Caco-2 (cell line): ENCODE data around the gene DPP3. TPM values are rescaled to one million over a fixed set of nuclear protein-coding genes. Genes with fewer than 3 reads are reported as not detected.
"Not testable (repeated sequence)": the region's sequence is repeated elsewhere in the genome, so short reads cannot be mapped to it uniquely, and the experiment has no call there.

Experiments
- BruUV-seq: library from RNA; stranded (reverse); fragments of 400-500 nt; replicated peaks from 2 replicates; lab custom pipeline; 2021; lab: Mats Ljungman, UMichigan
- CTCF ChIA-PET: fragments of 300-600 bp; sonication (Branson Sonifier 250); formaldehyde crosslinking; loops from one replicate; lab custom pipeline; 2022; ENCODE audit warnings: antibody characterized with exemption; lab: Charles Lee
- POLR2A ChIA-PET: fragments of 300-600 bp; sonication (Branson Sonifier 250); formaldehyde crosslinking; loops from one replicate; lab custom pipeline; 2022; ENCODE audit warnings: antibody characterized with exemption; lab: Charles Lee
- DNase-seq, 2 experiments: peaks; one replicate each; pipeline versions ENCODE4 v3.0.0 to v3.0.0-alpha.2; 2020 to 2022
- H3K27me3 ChIP-seq: replicated peaks from 2 replicates; pipeline ENCODE4 v1.6.0; 2011; ENCODE audit warnings: low read length; ENCODE audit not compliant: control insufficient read depth, insufficient read depth
- H3K36me3 ChIP-seq: 2 replicates; pipeline ENCODE4 v1.5.1; 2011; ENCODE audit warnings: low read length; ENCODE audit not compliant: control insufficient read depth, insufficient read depth
- H3K4me1 ChIP-seq: fragments of 250-450 bp; sonication (Bioruptor Pico); 2 replicates; pipeline ENCODE4 v1.5.1; 2020; ENCODE audit warnings: mild to moderate bottlenecking
- H3K4me3 ChIP-seq: 2 replicates; pipeline ENCODE4 v1.5.1; 2011; ENCODE audit warnings: low read depth, mild to moderate bottlenecking, control low read depth, low read length
- H3K9me3 ChIP-seq: fragments of 250-450 bp; sonication (Bioruptor Pico); 2 replicates; pipeline ENCODE4 v1.5.1; 2020; ENCODE audit warnings: mild to moderate bottlenecking, moderate library complexity
- H3K27ac Mint-ChIP-seq: one replicate; pipeline ENCODE4 v1.8.0; 2022; ENCODE audit warnings: mixed read lengths; ENCODE audit not compliant: unreplicated experiment
- H3K27me3 Mint-ChIP-seq: one replicate; pipeline ENCODE4 v1.8.0; 2022; ENCODE audit warnings: mixed read lengths; ENCODE audit not compliant: insufficient read depth, unreplicated experiment
- H3K36me3 Mint-ChIP-seq: one replicate; pipeline ENCODE4 v1.8.0; 2022; ENCODE audit warnings: mild to moderate bottlenecking, mixed read lengths; ENCODE audit not compliant: insufficient read depth, unreplicated experiment
- H3K4me1 Mint-ChIP-seq: one replicate; pipeline ENCODE4 v1.8.0; 2022; ENCODE audit warnings: low read depth, mixed read lengths; ENCODE audit not compliant: unreplicated experiment
- H3K4me3 Mint-ChIP-seq: one replicate; pipeline ENCODE4 v1.8.0; 2022; ENCODE audit warnings: mild to moderate bottlenecking, moderate library complexity, mixed read lengths; ENCODE audit not compliant: unreplicated experiment
- H3K9me3 Mint-ChIP-seq: one replicate; pipeline ENCODE4 v1.8.0; 2022; ENCODE audit warnings: mixed read lengths; ENCODE audit not compliant: unreplicated experiment
- CTCF ChIP-seq, 2 experiments: fragments of 200-600 bp in 1 of 2; IDR thresholded peaks; 1 replicate in 1 of 2; 2 replicates in 1 of 2; pipeline versions ENCODE4 v1.5.1 to v1.8.0; 2011 to 2022; ENCODE audit warnings: antibody characterized with exemption in 1 of 2, control low read depth in 1 of 2, inconsistent platforms in 1 of 2, low read depth in 1 of 2, low read length in 1 of 2, mild to moderate bottlenecking in 1 of 2, moderate library complexity in 1 of 2; ENCODE audit not compliant: insufficient read depth in 1 of 2, severe bottlenecking in 1 of 2, unreplicated experiment in 1 of 2
- intact Hi-C: fragments of 100-400 bp; cut with micrococcal nuclease; formaldehyde crosslinking; loops from one replicate; pipeline ENCODE4 v1.10.0; 2022; ENCODE audit not compliant: unreplicated experiment
- total RNA-seq: library from RNA; stranded (reverse); gene quantifications from 2 replicates; pipeline ENCODE4 v1.2.3, GENCODE V29; 2022

The DPP3 gene
- total RNA-seq, 1 experiment from 2014 or later: 106 TPM

GRCh38 chr11:66438504-66439466, 41.4 kb upstream of the DPP3 start, which contains the start of gene MRPL11:
TSS of gene MRPL11 (minus strand) at chr11:66438848. CDS start at chr11:66438754, 94 bp downstream.
- Histone ChIP-seq H3K4me1 (peaks cover 17% of the 10 kb centered on the region), H3K4me3 (peak within 1 kb of the TSS; percentile 81), H3K27me3 (no peaks in the 10 kb centered on the region), H3K9me3 (peaks cover 10% of the 10 kb centered on the region), H3K36me3 (peaks cover 7% of the 10 kb centered on the region)
- TF ChIP-seq CTCF (IDR thresholded peaks at IDR 0.05; ENCODE audit: insufficient read depth in 1 of 2, low read depth in 1 of 2, low read length in 1 of 2, severe bottlenecking in 1 of 2, unreplicated experiment in 1 of 2): peak; percentile 79 to 96
- BruUV-seq: TSS peak; percentile 84
- Mint-ChIP-seq H3K9me3 (peaks cover 15% of the 10 kb centered on the region), H3K4me3 (peak within 1 kb of the TSS; percentile 100), H3K27ac (peak within 1 kb of the TSS; percentile 100), H3K4me1 (peaks cover 27% of the 10 kb centered on the region), H3K27me3 (no peaks in the 10 kb centered on the region), H3K36me3 (peaks cover 56% of the 10 kb centered on the region)
- peak; percentile 97 to 98 for DNase-seq
- intact Hi-C loops: loop anchor here (1.0 to 2.0 kb wide), 5 partner anchors 17 to 42 kb away; partner anchors contain the start of genes DPP3, NPAS4 and PELI3
- ChIA-PET CTCF (interaction anchor here (0.6 to 1.7 kb wide), 37 partner anchors 8 to 919 kb away, joined by 3 to 65 read pairs (median 4); partner anchors contain the start of genes CCDC87, CCS, DPP3 and PELI3), POLR2A (interaction anchor here (0.5 to 1.7 kb wide), 15 partner anchors 8 to 935 kb away, joined by 3 to 57 read pairs (median 4); partner anchors contain the start of genes ACTN3, CCDC87, CCS and CLCF1)

- DNase-seq, intact Hi-C loops, H3K27ac Mint-ChIP-seq, H3K4me3 Mint-ChIP-seq, H3K36me3 ChIP-seq, H3K27me3 ChIP-seq, BruUV-seq, H3K4me3 ChIP-seq, POLR2A ChIA-PET, H3K27me3 Mint-ChIP-seq: not testable (repeated sequence)
- Mint-ChIP-seq H3K36me3 (peaks cover 42% of the 10 kb centered on the region), H3K4me1 (peaks cover 34% of the 10 kb centered on the region), H3K9me3 (peaks cover 20% of the 10 kb centered on the region)
- Histone ChIP-seq H3K4me1 (peaks cover 21% of the 10 kb centered on the region), H3K9me3 (peaks cover 17% of the 10 kb centered on the region)
- CTCF ChIA-PET: interaction anchor here (0.6 to 1.1 kb wide), 4 partner anchors 19 to 205 kb away, joined by 3 to 4 read pairs (median 4); partner anchors contain the start of genes DPP3 and PELI3
These were observed 39.9 kb upstream of the DPP3 start for GRCh38 chr11:66440101-66440939.

GRCh38 chr11:66440940-66441282, 39.3 kb upstream of the DPP3 start:
- Mint-ChIP-seq H3K36me3 (peaks cover 36% of the 10 kb centered on the region), H3K9me3 (peaks cover 20% of the 10 kb centered on the region), H3K4me1 (peaks cover 40% of the 10 kb centered on the region)
- Histone ChIP-seq H3K4me1 (peaks cover 27% of the 10 kb centered on the region), H3K9me3 (peaks cover 17% of the 10 kb centered on the region)
- POLR2A ChIA-PET, H3K27me3 Mint-ChIP-seq, H3K36me3 ChIP-seq, BruUV-seq, H3K27ac Mint-ChIP-seq, DNase-seq, H3K4me3 ChIP-seq, H3K4me3 Mint-ChIP-seq, H3K27me3 ChIP-seq, intact Hi-C loops: not testable (repeated sequence)
- CTCF ChIA-PET: interaction anchor here (1.1 kb wide), 2 partner anchors 19 to 39 kb away, joined by 3 to 4 read pairs; partner anchors contain the start of gene DPP3
